ENCODE data around the gene PLN. TPM values are rescaled to one million over a fixed set of nuclear protein-coding genes. Genes with fewer than 3 reads are reported as not detected.

Gene PLN
- total and polyA plus RNA-seq, 2 experiments from 2014 or later = 0.40 to 0.80 TPM

DNA sequence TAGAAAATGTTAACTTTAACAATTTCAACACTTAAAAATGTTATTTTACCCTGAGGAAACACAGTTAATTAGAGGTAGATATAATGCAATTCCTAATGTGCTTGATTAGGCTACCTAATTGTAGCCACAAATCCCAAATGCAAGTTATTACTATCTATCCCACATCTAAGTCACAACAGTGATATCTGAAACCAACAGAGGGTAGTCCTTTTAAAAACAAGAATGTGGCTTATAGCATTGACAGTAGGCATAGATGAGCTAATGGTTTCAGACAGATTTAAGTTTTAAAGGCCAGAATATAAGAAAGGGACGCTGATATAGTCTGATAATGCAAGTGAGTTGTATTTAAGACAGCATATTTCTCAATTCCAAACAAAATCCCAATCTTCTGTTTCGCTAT is 23.0 kb downstream of the PLN start:
- Histone ChIP-seq H2AFZ (no peak overlapping the region), H3K79me2 (peaks cover 92% of the 10 kb centered on the region), H3K4me1 (ENCODE audit: insufficient read depth) (peaks cover 6% of the 10 kb centered on the region), H3K27me3 (no peaks in the 10 kb centered on the region), H4K20me1 (ENCODE audit: insufficient read depth, poor library complexity, severe bottlenecking) (peaks cover 16% of the 10 kb centered on the region), H3K36me3 (replicated peaks; ENCODE audit: insufficient read depth, low read depth) (no peaks in the 10 kb centered on the region), H3K9me3 (ENCODE audit: low read depth) (no peaks in the 10 kb centered on the region), H3K4me2 (peak overlapping the region; percentile 72), H3K9me2 (replicated peaks; ENCODE audit: insufficient read depth) (no peaks in the 10 kb centered on the region), H3K27ac (no peak overlapping the region), H3K4me3 (no peak overlapping the region)
- DNase-seq (ENCODE audit: low spot score) = no peak
- 83% methylated on average over 2 of the region's 2 CpGs for WGBS (ENCODE audit: low lambda C conversion rate, missing lambda C conversion rate)
- TF ChIP-seq, protein P1, sequence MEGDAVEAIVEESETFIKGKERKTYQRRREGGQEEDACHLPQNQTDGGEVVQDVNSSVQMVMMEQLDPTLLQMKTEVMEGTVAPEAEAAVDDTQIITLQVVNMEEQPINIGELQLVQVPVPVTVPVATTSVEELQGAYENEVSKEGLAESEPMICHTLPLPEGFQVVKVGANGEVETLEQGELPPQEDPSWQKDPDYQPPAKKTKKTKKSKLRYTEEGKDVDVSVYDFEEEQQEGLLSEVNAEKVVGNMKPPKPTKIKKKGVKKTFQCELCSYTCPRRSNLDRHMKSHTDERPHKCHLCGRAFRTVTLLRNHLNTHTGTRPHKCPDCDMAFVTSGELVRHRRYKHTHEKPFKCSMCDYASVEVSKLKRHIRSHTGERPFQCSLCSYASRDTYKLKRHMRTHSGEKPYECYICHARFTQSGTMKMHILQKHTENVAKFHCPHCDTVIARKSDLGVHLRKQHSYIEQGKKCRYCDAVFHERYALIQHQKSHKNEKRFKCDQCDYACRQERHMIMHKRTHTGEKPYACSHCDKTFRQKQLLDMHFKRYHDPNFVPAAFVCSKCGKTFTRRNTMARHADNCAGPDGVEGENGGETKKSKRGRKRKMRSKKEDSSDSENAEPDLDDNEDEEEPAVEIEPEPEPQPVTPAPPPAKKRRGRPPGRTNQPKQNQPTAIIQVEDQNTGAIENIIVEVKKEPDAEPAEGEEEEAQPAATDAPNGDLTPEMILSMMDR (IDR thresholded peaks at IDR 0.05; ENCODE audit: poor library complexity) = no peak
- TF ChIP-seq EZH2phosphoT487 (IDR thresholded peaks at IDR 0.05; ENCODE audit: low read depth, severe bottlenecking, unreplicated experiment) (no peak), EZH2 (IDR thresholded peaks at IDR 0.05; ENCODE audit: borderline replicate concordance) (no peak)

DNA sequence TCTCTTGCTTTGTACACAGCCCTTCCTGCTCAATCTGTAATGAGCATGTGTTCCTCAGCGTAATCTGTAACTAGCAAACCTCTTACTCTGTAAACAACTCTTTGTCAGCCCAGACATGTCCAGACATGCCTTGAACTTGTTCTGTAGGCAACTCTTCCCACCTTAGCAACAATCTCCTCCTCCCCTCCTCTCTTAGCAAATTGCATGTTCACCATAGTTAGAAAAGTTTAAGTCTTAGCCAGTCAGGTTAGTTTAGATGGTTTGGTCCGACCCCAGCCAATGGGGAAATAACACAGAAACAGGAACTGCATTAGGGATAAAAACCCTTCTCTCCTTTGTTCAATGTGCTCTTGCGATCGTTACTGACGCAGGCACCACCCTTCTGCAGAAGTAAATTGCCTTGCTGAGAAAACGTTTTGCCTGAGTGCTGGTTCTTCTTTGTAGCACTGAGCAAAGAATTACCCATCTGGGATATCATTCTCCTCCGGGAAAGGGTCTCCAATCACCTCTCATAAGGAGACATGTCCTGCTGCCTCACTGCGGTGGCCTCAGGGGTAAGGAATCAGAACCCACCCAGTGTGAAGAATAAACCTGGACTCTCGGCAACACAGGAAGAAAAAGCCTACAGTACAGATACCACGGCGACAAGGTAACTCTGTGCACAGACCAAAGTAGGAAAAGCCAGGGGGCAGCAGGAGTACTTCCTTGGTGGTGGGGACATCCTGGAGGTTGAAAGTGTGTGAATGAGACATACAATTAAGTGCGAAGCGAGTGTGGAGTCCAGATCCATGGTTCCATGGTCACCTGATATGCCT is 26.2 kb downstream of the PLN start:
- H3K4me3 ChIP-seq = peak overlapping the region; percentile 14

DNA sequence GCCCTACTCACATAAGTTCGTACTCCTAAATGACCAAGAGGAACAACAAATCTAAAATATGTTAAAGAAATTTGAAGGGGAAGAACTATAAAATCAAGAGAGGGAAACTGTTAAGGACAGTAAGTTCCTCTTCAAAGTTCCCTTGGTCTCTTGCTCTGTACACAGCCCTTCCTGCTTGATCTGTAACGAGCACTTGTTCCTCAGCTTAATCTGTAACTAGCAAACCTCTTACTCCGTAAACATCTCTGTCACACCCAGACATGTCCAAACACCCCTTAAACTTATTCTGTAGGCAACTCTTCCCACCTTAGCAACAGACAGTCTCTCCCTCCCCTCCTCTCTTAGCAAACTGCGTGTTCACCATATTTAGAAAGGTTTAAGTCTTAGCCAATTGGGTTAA is 29.9 kb downstream of the PLN start:
- DNase-seq (ENCODE audit: low spot score) = no peak
- Histone ChIP-seq H3K27ac (peak overlapping the region; percentile 37), H2AFZ (no peak overlapping the region), H3K79me2 (peaks cover 53% of the 10 kb centered on the region), H3K9me2 (replicated peaks; ENCODE audit: insufficient read depth) (no peaks in the 10 kb centered on the region), H3K9me3 (ENCODE audit: low read depth) (no peaks in the 10 kb centered on the region), H3K4me2 (peak overlapping the region; percentile 72), H4K20me1 (ENCODE audit: insufficient read depth, poor library complexity, severe bottlenecking) (peaks cover 28% of the 10 kb centered on the region), H3K27me3 (no peaks in the 10 kb centered on the region), H3K36me3 (replicated peaks; ENCODE audit: insufficient read depth, low read depth) (no peaks in the 10 kb centered on the region), H3K4me3 (no peak overlapping the region), H3K4me1 (ENCODE audit: insufficient read depth) (peaks cover 17% of the 10 kb centered on the region)
- WGBS (ENCODE audit: low lambda C conversion rate, missing lambda C conversion rate) = 50% methylated on average over 4 of the region's 4 CpGs
- TF ChIP-seq EZH2 (IDR thresholded peaks at IDR 0.05; ENCODE audit: borderline replicate concordance) = no peak
- TF ChIP-seq EZH2phosphoT487 (IDR thresholded peaks at IDR 0.05; ENCODE audit: low read depth, severe bottlenecking, unreplicated experiment) = no peak
- TF ChIP-seq, protein P1 (IDR thresholded peaks at IDR 0.05; ENCODE audit: poor library complexity) = no peak

More for the DNA sequence above, 26.2 kb downstream of the PLN start:
- Histone ChIP-seq H3K4me1 (ENCODE audit: insufficient read depth) (peaks cover 6% of the 10 kb centered on the region), H2AFZ (no peak overlapping the region), H3K79me2 (peaks cover 79% of the 10 kb centered on the region), H3K4me2 (peak overlapping the region; percentile 72), H3K27me3 (no peaks in the 10 kb centered on the region), H4K20me1 (ENCODE audit: insufficient read depth, poor library complexity, severe bottlenecking) (peaks cover 8% of the 10 kb centered on the region), H3K9me3 (ENCODE audit: low read depth) (no peaks in the 10 kb centered on the region), H3K9me2 (replicated peaks; ENCODE audit: insufficient read depth) (no peaks in the 10 kb centered on the region), H3K36me3 (replicated peaks; ENCODE audit: insufficient read depth, low read depth) (no peaks in the 10 kb centered on the region), H3K27ac (peak overlapping the region; percentile 92)
- WGBS (ENCODE audit: low lambda C conversion rate, missing lambda C conversion rate) = 43% methylated on average over 13 of the region's 13 CpGs
- DNase-seq (ENCODE audit: low spot score) = peak; percentile 83
- TF ChIP-seq EZH2 (IDR thresholded peaks at IDR 0.05; ENCODE audit: borderline replicate concordance) (no peak), EZH2phosphoT487 (IDR thresholded peaks at IDR 0.05; ENCODE audit: low read depth, severe bottlenecking, unreplicated experiment) (no peak)
- TF ChIP-seq, protein P1 (IDR thresholded peaks at IDR 0.05; ENCODE audit: poor library complexity) = peak; percentile 10

Data from hepatocyte (in vitro differentiated cells).